ENCODE results near the gene PHLDA3.

The PHLDA3 gene

GRCh38 chr1:201445310-201445709, 23.7 kb downstream of the PHLDA3 start:
- no peak overlapping the region for H3K4me3 ChIP-seq (ENCODE audit: low read depth, low read length)
- H3K36me3 ChIP-seq (ENCODE audit: control insufficient read depth, insufficient read depth, low read length): no peaks in the 10 kb centered on the region
- no peak overlapping the region for H3K9ac ChIP-seq (ENCODE audit: low read depth, low read length)
- H3K27ac ChIP-seq (ENCODE audit: low read depth, low read length): no peak overlapping the region
- H3K4me1 ChIP-seq (ENCODE audit: control insufficient read depth, insufficient read depth, low read length): peaks cover 13% of the 10 kb centered on the region
- H3K27me3 ChIP-seq (ENCODE audit: control insufficient read depth, insufficient read depth, low read length): no peaks in the 10 kb centered on the region
- no peaks in the 10 kb centered on the region for H3K9me3 ChIP-seq (ENCODE audit: control insufficient read depth, insufficient read depth, low read length)

- H3K4me1 ChIP-seq (ENCODE audit: control insufficient read depth, insufficient read depth, low read length): peaks cover 13% of the 10 kb centered on the region
- no peak overlapping the region for H3K9ac ChIP-seq (ENCODE audit: low read depth, low read length)
- H3K9me3 ChIP-seq (ENCODE audit: control insufficient read depth, insufficient read depth, low read length): no peaks in the 10 kb centered on the region
- H3K27ac ChIP-seq (ENCODE audit: low read depth, low read length): no peak overlapping the region
- H3K27me3 ChIP-seq (ENCODE audit: control insufficient read depth, insufficient read depth, low read length): no peaks in the 10 kb centered on the region
- no peaks in the 10 kb centered on the region for H3K36me3 ChIP-seq (ENCODE audit: control insufficient read depth, insufficient read depth, low read length)
- no peak overlapping the region for H3K4me3 ChIP-seq (ENCODE audit: low read depth, low read length)
Observed at GRCh38 chr1:201444792-201445191, 24.2 kb downstream of the PHLDA3 start.

DNA sequence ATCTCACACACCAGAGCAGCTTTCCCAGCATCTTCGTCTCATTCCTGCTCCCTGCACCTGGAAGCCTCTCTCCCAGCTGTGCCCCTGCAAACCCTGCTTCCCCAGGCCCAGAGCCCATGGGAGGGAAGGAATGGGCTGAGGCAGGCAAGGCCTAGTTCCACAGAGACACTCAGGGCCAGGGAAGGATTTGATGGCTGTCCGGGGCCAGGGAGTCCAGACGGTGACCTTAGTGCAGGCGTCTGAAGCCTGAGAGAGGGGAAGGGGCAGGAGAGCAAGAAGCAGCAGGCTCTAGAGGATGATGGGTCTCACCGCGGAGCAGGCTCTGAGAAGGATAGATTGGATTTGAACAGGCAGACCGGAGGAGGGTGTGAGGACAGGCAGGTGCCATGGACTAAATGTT, 25.2 kb downstream of the PHLDA3 start:
- H3K27me3 ChIP-seq (ENCODE audit: control insufficient read depth, insufficient read depth, low read length): no peaks in the 10 kb centered on the region

GRCh38 chr1:201436969-201437368, 32.0 kb downstream of the PHLDA3 start:
- no peaks in the 10 kb centered on the region for H3K36me3 ChIP-seq (ENCODE audit: control insufficient read depth, insufficient read depth, low read length)
- H3K27ac ChIP-seq (ENCODE audit: low read depth, low read length): no peak overlapping the region
- no peaks in the 10 kb centered on the region for H3K27me3 ChIP-seq (ENCODE audit: control insufficient read depth, insufficient read depth, low read length)
- H3K9me3 ChIP-seq (ENCODE audit: control insufficient read depth, insufficient read depth, low read length): no peaks in the 10 kb centered on the region
- H3K4me3 ChIP-seq (ENCODE audit: low read depth, low read length): no peak overlapping the region
- no peak overlapping the region for H3K9ac ChIP-seq (ENCODE audit: low read depth, low read length)
- H3K4me1 ChIP-seq (ENCODE audit: control insufficient read depth, insufficient read depth, low read length): no peaks in the 10 kb centered on the region

More for the DNA sequence above, 25.2 kb downstream of the PHLDA3 start:
- Histone ChIP-seq H3K9me3 (ENCODE audit: control insufficient read depth, insufficient read depth, low read length) (no peaks in the 10 kb centered on the region), H3K4me1 (ENCODE audit: control insufficient read depth, insufficient read depth, low read length) (peaks cover 9% of the 10 kb centered on the region), H3K4me3 (ENCODE audit: low read depth, low read length) (no peak overlapping the region), H3K36me3 (ENCODE audit: control insufficient read depth, insufficient read depth, low read length) (no peaks in the 10 kb centered on the region), H3K27ac (ENCODE audit: low read depth, low read length) (no peak overlapping the region), H3K9ac (ENCODE audit: low read depth, low read length) (no peak overlapping the region)

DNA sequence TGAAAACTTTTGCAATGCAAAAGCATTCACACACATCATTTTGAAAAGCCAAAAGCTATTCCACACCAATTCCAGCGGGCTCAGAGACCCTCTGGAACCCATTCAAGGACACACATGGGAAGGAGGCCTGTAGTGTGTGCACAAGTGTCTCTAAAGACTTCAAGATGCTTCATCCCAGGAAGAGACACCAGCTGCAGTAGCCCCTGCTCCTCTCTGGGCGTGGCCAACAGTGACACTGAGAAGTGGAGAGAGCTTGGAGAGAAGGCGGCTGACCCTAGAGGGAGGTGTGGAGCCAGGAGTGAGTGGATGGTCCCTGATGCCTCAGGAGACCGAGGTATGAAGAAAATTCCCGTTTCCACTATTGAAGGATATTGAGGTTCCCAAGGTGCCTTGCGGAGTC, 32.6 kb downstream of the PHLDA3 start:
- Histone ChIP-seq H3K9me3 (ENCODE audit: control insufficient read depth, insufficient read depth, low read length) (no peaks in the 10 kb centered on the region), H3K36me3 (ENCODE audit: control insufficient read depth, insufficient read depth, low read length) (no peaks in the 10 kb centered on the region), H3K27me3 (ENCODE audit: control insufficient read depth, insufficient read depth, low read length) (no peaks in the 10 kb centered on the region), H3K27ac (ENCODE audit: low read depth, low read length) (no peak overlapping the region), H3K4me3 (ENCODE audit: low read depth, low read length) (no peak overlapping the region), H3K4me1 (ENCODE audit: control insufficient read depth, insufficient read depth, low read length) (no peaks in the 10 kb centered on the region), H3K9ac (ENCODE audit: low read depth, low read length) (no peak overlapping the region)

- Histone ChIP-seq H3K4me3 (ENCODE audit: low read depth, low read length) (no peak overlapping the region), H3K4me1 (ENCODE audit: control insufficient read depth, insufficient read depth, low read length) (no peaks in the 10 kb centered on the region), H3K9me3 (ENCODE audit: control insufficient read depth, insufficient read depth, low read length) (no peaks in the 10 kb centered on the region), H3K27me3 (ENCODE audit: control insufficient read depth, insufficient read depth, low read length) (no peaks in the 10 kb centered on the region), H3K36me3 (ENCODE audit: control insufficient read depth, insufficient read depth, low read length) (no peaks in the 10 kb centered on the region), H3K9ac (ENCODE audit: low read depth, low read length) (no peak overlapping the region), H3K27ac (ENCODE audit: low read depth, low read length) (no peak overlapping the region)
Observed at GRCh38 chr1:201434266-201434665, 34.7 kb downstream of the PHLDA3 start.

GRCh38 chr1:201433609-201434008, 35.4 kb downstream of the PHLDA3 start:
- H3K4me1 ChIP-seq (ENCODE audit: control insufficient read depth, insufficient read depth, low read length): no peaks in the 10 kb centered on the region
- no peaks in the 10 kb centered on the region for H3K36me3 ChIP-seq (ENCODE audit: control insufficient read depth, insufficient read depth, low read length)
- H3K27ac ChIP-seq (ENCODE audit: low read depth, low read length): no peak overlapping the region
- no peaks in the 10 kb centered on the region for H3K9me3 ChIP-seq (ENCODE audit: control insufficient read depth, insufficient read depth, low read length)
- no peak overlapping the region for H3K9ac ChIP-seq (ENCODE audit: low read depth, low read length)
- H3K27me3 ChIP-seq (ENCODE audit: control insufficient read depth, insufficient read depth, low read length): no peaks in the 10 kb centered on the region
- H3K4me3 ChIP-seq (ENCODE audit: low read depth, low read length): no peak overlapping the region

GRCh38 chr1:201430776-201431175, 38.2 kb downstream of the PHLDA3 start:
- no peaks in the 10 kb centered on the region for H3K4me1 ChIP-seq (ENCODE audit: control insufficient read depth, insufficient read depth, low read length)

GRCh38 chr1:201429736-201430501, 39.1 kb downstream of the PHLDA3 start:
- Histone ChIP-seq H3K36me3 (ENCODE audit: control insufficient read depth, insufficient read depth, low read length) (no peaks in the 10 kb centered on the region), H3K9ac (ENCODE audit: low read depth, low read length) (no peak overlapping the region)

More at GRCh38 chr1:201430776-201431175, 38.2 kb downstream of the PHLDA3 start:
- H3K4me3 ChIP-seq (ENCODE audit: low read depth, low read length): no peak overlapping the region
- H3K36me3 ChIP-seq (ENCODE audit: control insufficient read depth, insufficient read depth, low read length): no peaks in the 10 kb centered on the region
- no peaks in the 10 kb centered on the region for H3K27me3 ChIP-seq (ENCODE audit: control insufficient read depth, insufficient read depth, low read length)
- no peak overlapping the region for H3K9ac ChIP-seq (ENCODE audit: low read depth, low read length)
- H3K27ac ChIP-seq (ENCODE audit: low read depth, low read length): no peak overlapping the region
- no peaks in the 10 kb centered on the region for H3K9me3 ChIP-seq (ENCODE audit: control insufficient read depth, insufficient read depth, low read length)

DNA sequence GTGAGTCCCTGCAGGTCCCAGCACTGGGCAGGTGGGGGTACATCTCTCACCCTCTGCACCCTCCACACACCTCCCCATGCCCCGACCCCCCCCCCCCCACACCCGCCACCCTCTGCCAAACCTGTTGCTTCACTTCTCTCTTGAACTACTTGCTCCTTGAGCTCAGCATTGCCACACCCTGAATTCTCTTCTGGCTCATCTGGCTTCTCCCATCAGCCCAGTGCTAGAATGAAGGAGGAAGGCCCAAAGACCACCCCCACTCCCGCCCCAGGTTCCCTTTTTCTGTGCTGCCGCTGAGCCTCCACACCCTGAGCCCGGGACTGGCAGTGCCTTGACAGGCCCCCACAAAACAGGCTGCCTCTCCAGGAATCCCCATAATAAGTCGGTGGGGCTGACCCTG, 41.0 kb downstream of the PHLDA3 start:
- Histone ChIP-seq H3K27ac (ENCODE audit: low read depth, low read length) (no peak overlapping the region), H3K9me3 (ENCODE audit: control insufficient read depth, insufficient read depth, low read length) (no peaks in the 10 kb centered on the region), H3K36me3 (ENCODE audit: control insufficient read depth, insufficient read depth, low read length) (no peaks in the 10 kb centered on the region), H3K9ac (ENCODE audit: low read depth, low read length) (no peak overlapping the region), H3K27me3 (ENCODE audit: control insufficient read depth, insufficient read depth, low read length) (no peaks in the 10 kb centered on the region), H3K4me3 (ENCODE audit: low read depth, low read length) (no peak overlapping the region), H3K4me1 (ENCODE audit: control insufficient read depth, insufficient read depth, low read length) (no peaks in the 10 kb centered on the region)

More at GRCh38 chr1:201429736-201430501, 39.1 kb downstream of the PHLDA3 start:
- Histone ChIP-seq H3K4me3 (ENCODE audit: low read depth, low read length) (no peak overlapping the region), H3K4me1 (ENCODE audit: control insufficient read depth, insufficient read depth, low read length) (no peaks in the 10 kb centered on the region), H3K27ac (ENCODE audit: low read depth, low read length) (no peak overlapping the region), H3K9me3 (ENCODE audit: control insufficient read depth, insufficient read depth, low read length) (no peaks in the 10 kb centered on the region), H3K27me3 (ENCODE audit: control insufficient read depth, insufficient read depth, low read length) (no peaks in the 10 kb centered on the region)

- no peaks in the 10 kb centered on the region for H3K9me3 ChIP-seq (ENCODE audit: control insufficient read depth, insufficient read depth, low read length)
- H3K27ac ChIP-seq (ENCODE audit: low read depth, low read length): no peak overlapping the region
- H3K4me1 ChIP-seq (ENCODE audit: control insufficient read depth, insufficient read depth, low read length): no peaks in the 10 kb centered on the region
- H3K27me3 ChIP-seq (ENCODE audit: control insufficient read depth, insufficient read depth, low read length): no peaks in the 10 kb centered on the region
- H3K9ac ChIP-seq (ENCODE audit: low read depth, low read length): no peak overlapping the region
- no peak overlapping the region for H3K4me3 ChIP-seq (ENCODE audit: low read depth, low read length)
- no peaks in the 10 kb centered on the region for H3K36me3 ChIP-seq (ENCODE audit: control insufficient read depth, insufficient read depth, low read length)
Observed at GRCh38 chr1:201426479-201427310, 42.3 kb downstream of the PHLDA3 start.
